Keratinocyte (primary cell): ENCODE measurements around the gene LIM2.

Experiments used
- EZH2 ChIP-seq: IDR thresholded peaks from one replicate; pipeline ENCODE4 v1.6.1; 2012; ENCODE audit warnings: inconsistent platforms, mild to moderate bottlenecking, low read length, moderate library complexity
- TF ChIP-seq, protein P1 (sequence below), 3 experiments: IDR thresholded peaks in 1 of 3; conservative IDR thresholded peaks in 1 of 3; optimal IDR thresholded peaks in 1 of 3; 2 replicates in 2 of 3; 3 replicates in 1 of 3; pipeline versions ENCODE3 to v1.5.1; 2011; ENCODE audit warnings: low read length in 3 of 3, mild to moderate bottlenecking in 3 of 3, moderate library complexity in 2 of 3, control low read depth in 1 of 3, inconsistent platforms in 1 of 3; ENCODE audit not compliant: insufficient read depth in 2 of 3; ENCODE audit errors: extremely low read depth in 1 of 3

DNA sequence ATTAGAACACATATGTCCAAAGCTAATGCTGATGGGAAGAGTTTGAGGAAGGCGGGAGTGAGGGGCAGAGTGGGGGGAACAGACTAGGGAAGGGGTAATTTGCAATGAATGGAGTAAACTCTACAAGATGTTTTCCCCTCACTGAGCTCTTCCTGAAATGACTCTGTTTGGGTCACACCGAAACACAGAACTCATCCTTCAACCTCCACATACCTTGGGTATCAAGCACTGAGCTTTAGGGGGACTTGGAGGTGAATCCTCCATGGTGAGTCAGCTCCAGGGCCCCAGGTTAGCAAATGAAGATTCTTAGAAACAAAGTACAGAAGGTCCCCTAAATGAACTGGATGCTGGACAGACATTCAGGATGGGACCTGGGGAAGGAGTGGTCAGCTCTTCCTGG is 30.9 kb upstream of the LIM2 start:
- TF ChIP-seq, protein P1, sequence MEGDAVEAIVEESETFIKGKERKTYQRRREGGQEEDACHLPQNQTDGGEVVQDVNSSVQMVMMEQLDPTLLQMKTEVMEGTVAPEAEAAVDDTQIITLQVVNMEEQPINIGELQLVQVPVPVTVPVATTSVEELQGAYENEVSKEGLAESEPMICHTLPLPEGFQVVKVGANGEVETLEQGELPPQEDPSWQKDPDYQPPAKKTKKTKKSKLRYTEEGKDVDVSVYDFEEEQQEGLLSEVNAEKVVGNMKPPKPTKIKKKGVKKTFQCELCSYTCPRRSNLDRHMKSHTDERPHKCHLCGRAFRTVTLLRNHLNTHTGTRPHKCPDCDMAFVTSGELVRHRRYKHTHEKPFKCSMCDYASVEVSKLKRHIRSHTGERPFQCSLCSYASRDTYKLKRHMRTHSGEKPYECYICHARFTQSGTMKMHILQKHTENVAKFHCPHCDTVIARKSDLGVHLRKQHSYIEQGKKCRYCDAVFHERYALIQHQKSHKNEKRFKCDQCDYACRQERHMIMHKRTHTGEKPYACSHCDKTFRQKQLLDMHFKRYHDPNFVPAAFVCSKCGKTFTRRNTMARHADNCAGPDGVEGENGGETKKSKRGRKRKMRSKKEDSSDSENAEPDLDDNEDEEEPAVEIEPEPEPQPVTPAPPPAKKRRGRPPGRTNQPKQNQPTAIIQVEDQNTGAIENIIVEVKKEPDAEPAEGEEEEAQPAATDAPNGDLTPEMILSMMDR (optimal IDR thresholded peaks at IDR 0.05 in 1 of 3, IDR thresholded peaks at IDR 0.05 in 1 of 3, conservative IDR thresholded peaks at IDR 0.05 in 1 of 3; ENCODE audit: extremely low read depth in 1 of 3, insufficient read depth in 2 of 3, low read length in 3 of 3): no peak
- no peak for TF ChIP-seq EZH2
